Smooth muscle cell (in vitro differentiated cells): ENCODE results near the gene WIF1. TPM values are rescaled to one million over a fixed set of nuclear protein-coding genes. Genes with fewer than 3 reads are reported as not detected.

Source experiments
- DNase-seq: peaks from one replicate; lab custom pipeline; 2025; ENCODE audit not compliant: unreplicated experiment; lab: John Stamatoyannopoulos, UW
- H2AFZ ChIP-seq: fragments of 200-600 bp; sonication (generic); 2 replicates; pipeline ENCODE4 v1.6.0; 2016; ENCODE audit warnings: antibody characterized with exemption, low read depth, mild to moderate bottlenecking
- H3F3A ChIP-seq: fragments of 200-600 bp; sonication (generic); 2 replicates; pipeline ENCODE4 v1.6.0; 2017; ENCODE audit warnings: antibody characterized with exemption, low read depth
- H3K27ac ChIP-seq: fragments of 200-600 bp; sonication (generic); 2 replicates; pipeline ENCODE4 v1.5.1; 2016; ENCODE audit warnings: low read depth, mild to moderate bottlenecking
- H3K27me3 ChIP-seq: fragments of 200-600 bp; sonication (generic); 2 replicates; pipeline ENCODE4 v1.6.1; 2016; ENCODE audit warnings: low read depth, mild to moderate bottlenecking
- H3K36me3 ChIP-seq: fragments of 200-600 bp; sonication (generic); 2 replicates; pipeline ENCODE4 v1.5.1; 2016; ENCODE audit warnings: low read depth
- H3K4me1 ChIP-seq: fragments of 200-600 bp; sonication (generic); 2 replicates; pipeline ENCODE4 v1.5.1; 2016; ENCODE audit warnings: low read depth
- H3K4me2 ChIP-seq: fragments of 200-600 bp; sonication (generic); 2 replicates; pipeline ENCODE4 v1.6.0; 2016; ENCODE audit warnings: mild to moderate bottlenecking
- H3K4me3 ChIP-seq: fragments of 200-600 bp; sonication (generic); 2 replicates; pipeline ENCODE4 v1.5.1; 2016; ENCODE audit warnings: mild to moderate bottlenecking
- H3K79me2 ChIP-seq: fragments of 200-600 bp; sonication (generic); 2 replicates; pipeline ENCODE4 v1.6.0; 2016; ENCODE audit warnings: low read depth, mild to moderate bottlenecking
- H3K9ac ChIP-seq: fragments of 200-600 bp; sonication (generic); 2 replicates; pipeline ENCODE4 v1.6.0; 2016; ENCODE audit warnings: low read depth
- H3K9me3 ChIP-seq: fragments of 200-600 bp; sonication (generic); replicated peaks from 2 replicates; pipeline ENCODE4 v1.5.1; 2016; ENCODE audit warnings: low read depth
- H4K20me1 ChIP-seq: fragments of 200-600 bp; sonication (generic); 2 replicates; pipeline ENCODE4 v1.6.0; 2016; ENCODE audit warnings: low read depth
- WGBS: methylation state at CpG from one replicate; pipeline ENCODE4 v1.1.7; 2016; ENCODE audit warnings: low lambda C conversion rate; 5-methylcytosine and 5-hydroxymethylcytosine counted together
- polyA plus RNA-seq: library from polyadenylated mRNA; unstranded; fragments of >200 nt; fragmentation: Nextera tagmentation; extraction: Ambion mirVana; gene quantifications from 2 replicates; pipeline ENCODE4 v1.2.1, GENCODE V29; 2016
- total RNA-seq: library from RNA; depleted of rRNA; stranded (reverse); fragments of >200 nt; gene quantifications from 2 replicates; pipeline ENCODE4 v1.2.3, GENCODE V29; 2014
- TF ChIP-seq, protein P1 (sequence below): fragments of 200-600 bp; sonication (generic); IDR thresholded peaks from 2 replicates; pipeline ENCODE4 v1.5.1; 2017; ENCODE audit warnings: borderline replicate concordance, mild to moderate bottlenecking, antibody characterized with exemption; ENCODE audit not compliant: insufficient read depth, poor library complexity, severe bottlenecking

The WIF1 gene, protein sequence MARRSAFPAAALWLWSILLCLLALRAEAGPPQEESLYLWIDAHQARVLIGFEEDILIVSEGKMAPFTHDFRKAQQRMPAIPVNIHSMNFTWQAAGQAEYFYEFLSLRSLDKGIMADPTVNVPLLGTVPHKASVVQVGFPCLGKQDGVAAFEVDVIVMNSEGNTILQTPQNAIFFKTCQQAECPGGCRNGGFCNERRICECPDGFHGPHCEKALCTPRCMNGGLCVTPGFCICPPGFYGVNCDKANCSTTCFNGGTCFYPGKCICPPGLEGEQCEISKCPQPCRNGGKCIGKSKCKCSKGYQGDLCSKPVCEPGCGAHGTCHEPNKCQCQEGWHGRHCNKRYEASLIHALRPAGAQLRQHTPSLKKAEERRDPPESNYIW
- total RNA-seq (not detected in 2 replicates), polyA plus RNA-seq (0.30 TPM in 1 of 2 replicates, not detected in the other)

GRCh38 chr12:65121049-65121955 is at the start of gene WIF1:
TSS of gene WIF1 (minus strand) at chr12:65121305. CDS start at chr12:65121191, 114 bp downstream.
- no peaks in the 10 kb centered on the region for H3K4me1 ChIP-seq
- no peaks in the 10 kb centered on the region for H3K9me3 ChIP-seq
- WGBS, result 10% methylated on average over 44 of the region's 73 CpGs
- peak within 1 kb of the TSS; percentile 82 for H3K4me2 ChIP-seq
- TF ChIP-seq, protein P1, sequence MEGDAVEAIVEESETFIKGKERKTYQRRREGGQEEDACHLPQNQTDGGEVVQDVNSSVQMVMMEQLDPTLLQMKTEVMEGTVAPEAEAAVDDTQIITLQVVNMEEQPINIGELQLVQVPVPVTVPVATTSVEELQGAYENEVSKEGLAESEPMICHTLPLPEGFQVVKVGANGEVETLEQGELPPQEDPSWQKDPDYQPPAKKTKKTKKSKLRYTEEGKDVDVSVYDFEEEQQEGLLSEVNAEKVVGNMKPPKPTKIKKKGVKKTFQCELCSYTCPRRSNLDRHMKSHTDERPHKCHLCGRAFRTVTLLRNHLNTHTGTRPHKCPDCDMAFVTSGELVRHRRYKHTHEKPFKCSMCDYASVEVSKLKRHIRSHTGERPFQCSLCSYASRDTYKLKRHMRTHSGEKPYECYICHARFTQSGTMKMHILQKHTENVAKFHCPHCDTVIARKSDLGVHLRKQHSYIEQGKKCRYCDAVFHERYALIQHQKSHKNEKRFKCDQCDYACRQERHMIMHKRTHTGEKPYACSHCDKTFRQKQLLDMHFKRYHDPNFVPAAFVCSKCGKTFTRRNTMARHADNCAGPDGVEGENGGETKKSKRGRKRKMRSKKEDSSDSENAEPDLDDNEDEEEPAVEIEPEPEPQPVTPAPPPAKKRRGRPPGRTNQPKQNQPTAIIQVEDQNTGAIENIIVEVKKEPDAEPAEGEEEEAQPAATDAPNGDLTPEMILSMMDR, result peak; percentile 51
- peak within 1 kb of the TSS; percentile 49 for H3K4me3 ChIP-seq
- H3K9ac ChIP-seq, result no peak within 1 kb of the TSS
- H3K27ac ChIP-seq, result no peak within 1 kb of the TSS
- H4K20me1 ChIP-seq, result no peaks in the 10 kb centered on the region
- no peaks in the 10 kb centered on the region for H3K36me3 ChIP-seq
- no peak for DNase-seq
- H3F3A ChIP-seq, result no peaks in the 10 kb centered on the region
- peaks cover 94% of the 10 kb centered on the region for H3K27me3 ChIP-seq
- H3K79me2 ChIP-seq, result no peaks in the 10 kb centered on the region
- peak within 1 kb of the TSS; percentile 75 for H2AFZ ChIP-seq

DNA sequence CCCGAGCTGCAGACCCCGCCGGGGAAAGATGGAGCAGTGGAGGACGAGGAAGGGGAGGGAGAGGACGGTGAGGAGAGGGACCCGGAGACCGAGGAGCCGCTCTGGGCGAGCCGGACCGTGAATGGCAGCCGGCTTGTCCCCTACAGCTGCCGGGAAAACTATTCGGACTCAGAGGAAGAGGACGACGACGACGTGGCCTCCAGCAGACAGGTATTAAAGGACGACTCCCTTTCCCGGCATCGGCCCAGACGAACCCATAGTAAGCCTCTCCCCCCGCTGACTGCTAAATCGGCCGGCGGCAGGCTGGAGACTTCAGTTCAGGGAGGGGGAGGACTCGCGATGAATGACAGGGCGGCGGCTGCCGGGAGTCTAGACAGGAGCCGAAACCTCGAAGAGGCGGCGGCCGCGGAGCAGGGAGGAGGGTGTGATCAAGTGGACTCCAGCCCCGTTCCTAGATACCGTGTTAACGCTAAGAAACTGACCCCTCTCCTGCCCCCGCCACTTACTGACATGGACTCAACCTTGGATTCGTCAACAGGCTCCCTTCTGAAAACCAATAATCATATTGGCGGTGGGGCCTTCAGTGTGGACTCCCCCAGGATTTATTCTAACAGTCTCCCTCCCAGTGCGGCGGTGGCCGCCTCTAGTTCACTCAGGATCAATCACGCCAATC is 49.2 kb upstream of the WIF1 start:
- peaks cover 41% of the 10 kb centered on the region for H3K4me1 ChIP-seq
- peak overlapping the region; percentile 97 for H3K4me2 ChIP-seq
- H3K9ac ChIP-seq, result peak overlapping the region; percentile 99
- H3K79me2 ChIP-seq, result peaks cover 69% of the 10 kb centered on the region
- peak overlapping the region; percentile 97 for H3K27ac ChIP-seq
- peak overlapping the region; percentile 97 for H2AFZ ChIP-seq
- H3K36me3 ChIP-seq, result no peaks in the 10 kb centered on the region
- peak overlapping the region; percentile 89 for H3K4me3 ChIP-seq
- 3% methylated on average over 45 of the region's 47 CpGs for WGBS
- no peaks in the 10 kb centered on the region for H3F3A ChIP-seq
- no peaks in the 10 kb centered on the region for H3K9me3 ChIP-seq
- H4K20me1 ChIP-seq, result peaks cover 54% of the 10 kb centered on the region
- H3K27me3 ChIP-seq, result no peaks in the 10 kb centered on the region
- peak; percentile 33 for DNase-seq
- TF ChIP-seq, protein P1, result no peak

GRCh38 chr12:65169320-65170208 is 48.5 kb upstream of the WIF1 start, which contains the start of gene LEMD3:
TSS of gene LEMD3 (plus strand) at chr12:65169583. CDS start at chr12:65169597, 14 bp downstream.
- WGBS, result under 1% methylated on average over 81 of the region's 91 CpGs
- TF ChIP-seq, protein P1, result no peak
- no peaks in the 10 kb centered on the region for H3K9me3 ChIP-seq
- peaks cover 61% of the 10 kb centered on the region for H3K79me2 ChIP-seq
- H3K4me2 ChIP-seq, result peak within 1 kb of the TSS; percentile 97
- peak within 1 kb of the TSS; percentile 99 for H3K9ac ChIP-seq
- H3K4me1 ChIP-seq, result peaks cover 41% of the 10 kb centered on the region
- no peaks in the 10 kb centered on the region for H3F3A ChIP-seq
- H3K27ac ChIP-seq, result peak within 1 kb of the TSS; percentile 97
- no peaks in the 10 kb centered on the region for H3K36me3 ChIP-seq
- peak within 1 kb of the TSS; percentile 89 for H3K4me3 ChIP-seq
- H3K27me3 ChIP-seq, result no peaks in the 10 kb centered on the region
- peaks cover 46% of the 10 kb centered on the region for H4K20me1 ChIP-seq
- DNase-seq, result peak; percentile 49
- H2AFZ ChIP-seq, result peak within 1 kb of the TSS; percentile 97
